GM18858 (cell line): ENCODE results near the gene TFEB.
A peak's percentile ranks its signal among the peaks of the same experiment; 100 is the strongest.

Experiments used
- ATAC-seq: cut with Tn5 transposase; IDR thresholded peaks from one replicate; pipeline ENCODE4 v1.9.1; 2021; ENCODE audit not compliant: unreplicated experiment

Gene TFEB

DNA sequence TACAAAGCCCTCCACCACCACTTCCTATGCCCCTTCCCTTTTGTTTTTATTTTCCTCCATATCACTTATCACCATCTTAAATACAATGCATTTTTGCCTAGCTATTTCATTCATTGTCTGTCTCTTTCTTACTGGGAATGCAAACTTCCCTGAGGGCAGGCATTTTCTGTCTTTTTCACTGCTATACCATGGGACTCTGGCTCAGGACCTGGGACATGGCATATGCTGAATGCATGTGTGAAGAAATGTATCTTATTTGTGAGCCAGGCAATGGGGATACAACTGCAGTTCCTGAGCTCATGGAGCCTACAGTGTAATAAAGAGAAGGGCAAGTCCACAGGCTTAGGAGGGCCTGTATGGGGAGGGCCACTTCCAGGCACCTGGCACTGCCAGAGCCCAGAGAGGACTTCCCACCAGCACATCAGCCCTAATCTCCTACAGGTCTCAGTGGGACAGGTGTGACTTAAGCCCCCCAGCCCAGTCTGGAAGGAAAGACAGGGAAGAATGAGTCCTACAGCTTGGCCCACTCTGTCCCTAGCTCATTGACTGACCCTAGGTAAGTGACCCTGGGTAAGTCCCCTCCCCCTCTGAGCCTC is 43.2 kb downstream of the TFEB start:
- ATAC-seq: no peak

DNA sequence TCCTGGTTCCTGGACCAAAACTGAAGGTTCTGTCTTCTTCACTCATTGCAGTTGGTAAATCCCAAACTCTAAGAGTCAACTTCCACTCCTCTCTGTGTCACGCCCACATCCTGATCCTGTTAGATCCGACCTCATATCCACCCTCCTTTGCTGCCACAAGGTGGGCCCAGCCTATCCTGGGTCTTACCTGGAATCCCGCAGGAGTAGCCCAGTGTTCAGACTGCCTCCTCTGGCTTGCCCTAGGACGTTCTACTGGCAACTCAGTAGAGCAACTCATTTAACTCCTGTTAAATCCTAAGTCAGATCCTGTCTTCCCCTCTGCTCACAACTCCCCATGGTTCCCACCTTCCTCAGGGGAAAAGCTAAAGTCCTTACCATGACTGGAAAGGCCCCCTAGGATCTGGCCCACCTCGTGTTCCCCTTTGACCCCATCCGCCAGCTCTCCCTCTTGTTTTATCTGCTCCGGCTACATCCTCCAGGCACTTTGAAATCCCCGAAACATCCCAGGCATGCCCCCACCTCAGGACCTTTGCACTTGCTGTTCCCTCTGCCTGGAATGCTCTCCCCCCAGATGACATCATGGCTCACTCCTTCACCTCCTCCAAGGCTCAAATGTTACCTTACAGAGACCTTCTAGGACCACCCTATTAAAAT is 43.9 kb downstream of the TFEB start:
- no peak for ATAC-seq

DNA sequence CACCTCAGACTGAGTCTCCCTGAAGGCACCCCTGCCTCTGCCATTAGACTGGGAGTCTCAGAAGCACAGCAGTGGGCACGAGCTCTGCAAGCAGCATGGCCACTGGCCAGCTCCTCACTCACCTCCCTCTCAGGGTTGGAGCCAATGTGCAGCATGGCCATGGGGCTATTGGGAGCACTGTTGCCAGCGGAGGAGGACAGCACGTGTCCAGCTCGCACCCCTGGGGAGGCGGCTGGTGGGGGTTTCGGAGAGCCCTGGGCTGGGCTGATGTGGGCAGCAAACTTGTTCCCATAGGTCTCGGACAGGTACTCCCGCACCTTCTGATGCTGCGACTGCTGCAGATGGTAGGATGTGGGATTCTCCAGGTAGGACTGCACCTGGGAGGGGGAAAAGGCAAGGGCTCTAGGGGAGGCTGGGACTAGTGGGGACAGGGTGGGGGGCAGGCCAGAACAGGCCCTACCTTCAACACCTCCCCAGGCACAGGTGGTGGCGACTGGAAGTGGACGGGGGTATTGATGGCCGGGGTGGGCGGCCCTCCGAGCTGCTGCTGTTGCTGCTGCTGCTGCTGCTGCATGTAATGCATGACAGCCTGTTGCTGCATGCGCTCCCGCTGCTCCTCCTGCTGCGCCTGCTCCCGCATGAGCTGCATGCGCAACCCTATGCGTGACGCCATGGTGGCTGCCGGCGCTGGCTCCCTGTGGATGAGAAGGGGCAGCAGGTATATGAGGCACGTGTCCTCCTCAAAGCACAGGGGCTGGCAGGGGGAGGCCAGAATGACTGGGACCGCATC is 44.7 kb downstream of the TFEB start:
- no peak for ATAC-seq

DNA sequence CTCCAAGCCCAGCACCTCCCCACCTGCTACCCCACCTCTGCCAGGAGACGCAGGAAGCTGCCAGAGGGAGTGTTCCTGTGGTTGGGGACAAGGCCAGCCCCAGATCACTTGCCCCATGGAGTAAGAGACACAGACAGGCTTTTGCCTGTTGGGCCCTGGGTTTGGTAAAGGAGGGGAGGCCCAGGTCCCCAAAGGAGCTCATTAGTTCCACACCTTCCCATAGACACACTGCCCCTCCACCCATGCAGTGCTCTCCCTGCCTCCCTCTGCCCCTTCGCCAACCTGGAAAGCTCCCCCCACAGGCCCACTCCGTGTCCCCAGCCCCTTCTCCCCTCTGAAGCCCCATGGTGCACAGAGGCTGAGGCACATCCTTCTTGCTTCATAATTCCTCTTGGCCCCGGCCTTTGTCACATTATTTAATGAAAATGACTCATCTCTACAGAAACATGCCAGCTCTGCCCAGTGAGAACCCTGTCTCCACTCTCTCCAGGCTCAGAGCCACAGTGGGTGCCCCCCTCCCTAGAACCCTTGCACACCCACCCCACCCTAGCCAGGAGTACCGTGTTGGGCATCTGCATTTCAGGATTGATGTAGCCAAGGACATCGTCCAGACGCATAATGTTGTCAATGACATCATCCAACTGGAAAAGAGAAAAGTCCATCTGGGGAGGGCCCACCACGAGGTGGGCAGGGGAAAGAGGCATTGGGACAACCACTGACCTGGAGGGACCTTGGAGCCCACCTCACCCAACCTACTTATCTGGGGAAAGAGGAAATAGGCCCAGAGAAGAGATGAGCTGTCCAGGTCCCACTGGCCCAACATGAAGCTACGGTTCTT is 46.0 kb downstream of the TFEB start:
- no peak for ATAC-seq

DNA sequence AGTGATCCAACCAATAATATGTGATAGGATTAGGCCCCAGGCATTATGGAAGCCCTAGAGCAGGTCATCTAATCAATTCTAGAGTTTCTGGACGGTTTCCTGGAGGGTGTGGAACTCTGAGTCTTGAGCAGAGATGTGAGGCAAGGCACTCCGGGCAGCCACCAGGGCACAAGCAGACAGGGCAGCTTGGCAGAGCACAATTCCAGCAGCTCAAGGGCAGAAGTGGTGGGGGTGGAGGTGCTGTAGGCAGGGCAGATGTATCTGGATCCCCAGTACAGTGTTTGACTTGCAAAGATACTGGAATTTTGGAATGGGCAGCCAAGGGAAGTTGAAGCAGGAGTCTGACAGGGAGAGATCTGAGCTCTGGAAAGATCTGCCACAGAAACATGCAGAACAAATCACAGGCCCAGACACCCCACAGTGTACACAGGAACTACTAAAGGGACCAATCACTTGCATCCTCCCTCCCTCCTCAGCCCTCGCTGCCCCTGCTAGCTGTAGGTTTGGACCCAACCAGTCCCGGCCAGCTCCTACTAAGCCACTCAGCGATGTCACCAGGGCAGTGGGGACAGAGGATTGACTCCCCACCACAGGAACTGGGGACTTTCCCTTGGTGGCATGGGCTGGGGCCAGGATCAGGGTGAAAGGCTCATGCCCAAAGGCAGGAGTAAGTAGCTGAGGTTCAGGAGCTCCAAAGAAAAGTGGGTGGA is 47.0 kb downstream of the TFEB start:
- ATAC-seq: no peak

DNA sequence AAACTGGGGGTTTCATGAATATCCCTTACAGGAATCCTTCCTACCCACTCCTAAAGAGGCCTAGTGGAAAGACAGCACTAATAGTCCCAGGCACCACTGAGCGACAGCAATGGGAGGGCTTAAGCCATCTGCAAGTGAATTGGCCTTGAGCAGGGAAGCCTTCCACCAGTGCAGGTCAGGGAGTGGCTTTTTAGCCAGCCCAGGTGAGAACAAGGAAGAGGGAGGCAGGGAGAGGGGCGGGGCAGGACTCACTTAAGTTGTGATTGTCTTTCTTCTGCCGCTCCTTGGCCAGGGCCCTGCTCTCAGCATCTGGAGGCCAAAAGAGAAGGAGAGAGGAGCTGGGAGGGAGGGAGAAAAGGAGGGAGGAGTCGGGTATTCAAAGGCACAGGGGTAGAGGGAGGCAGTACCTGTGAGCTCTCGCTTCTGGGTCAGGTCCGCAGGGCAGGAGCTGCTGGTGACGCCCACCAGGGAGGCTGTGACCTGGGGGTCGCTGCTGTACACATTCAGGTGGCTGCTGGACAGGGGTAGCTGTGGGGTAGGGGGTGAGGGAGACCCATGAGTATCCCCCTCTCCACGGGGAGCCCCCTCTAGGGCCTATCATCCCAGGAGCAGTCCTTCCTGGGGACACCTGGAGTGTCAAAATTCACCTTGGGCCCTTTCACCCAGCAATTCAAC is 47.8 kb downstream of the TFEB start:
- ATAC-seq: no peak

- ATAC-seq: no peak
Observed at GRCh38 chr6:41685641-41686380, 49.6 kb downstream of the TFEB start.

GRCh38 chr6:41684311-41685180 is 50.9 kb downstream of the TFEB start:
- no peak for ATAC-seq

DNA sequence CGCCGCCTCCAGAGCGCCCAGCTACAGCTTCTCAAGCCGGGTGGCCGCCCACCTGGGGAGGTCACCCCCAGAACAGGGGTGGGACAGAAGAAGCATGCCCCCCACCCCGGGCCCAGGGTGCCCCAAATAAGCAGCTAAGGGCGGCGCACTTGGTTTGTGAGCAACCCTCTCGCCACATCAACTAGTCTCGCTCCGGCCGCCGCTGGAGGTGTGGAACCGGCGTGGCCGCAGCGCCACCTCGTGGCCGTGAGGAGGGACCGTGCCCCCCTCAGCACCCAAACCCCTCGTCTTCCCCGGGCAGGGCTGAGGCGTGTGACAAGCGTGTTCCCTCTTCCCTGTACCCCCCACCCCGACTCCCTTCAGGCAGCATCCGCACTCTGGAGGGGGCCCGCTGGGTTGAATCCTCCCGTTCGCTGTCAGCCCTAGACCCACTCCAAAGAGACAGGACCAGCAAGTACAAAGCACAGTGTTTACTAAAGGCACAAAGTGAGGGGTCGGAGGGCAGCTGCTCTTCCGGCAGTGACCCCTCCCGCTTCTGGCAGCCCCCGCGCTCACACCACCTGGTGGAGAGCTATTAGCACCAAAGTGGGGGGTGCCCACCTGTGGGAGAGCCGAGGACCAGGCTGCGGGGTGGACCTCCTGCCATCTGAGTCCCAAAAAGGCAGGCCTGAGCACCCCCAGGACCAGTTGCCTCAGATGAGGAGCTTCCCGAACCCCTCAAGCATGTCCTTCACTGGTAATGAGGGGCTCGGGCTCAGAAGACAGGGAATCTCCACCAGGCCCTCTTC is 51.7 kb downstream of the TFEB start:
- ATAC-seq: peak; percentile 66

DNA sequence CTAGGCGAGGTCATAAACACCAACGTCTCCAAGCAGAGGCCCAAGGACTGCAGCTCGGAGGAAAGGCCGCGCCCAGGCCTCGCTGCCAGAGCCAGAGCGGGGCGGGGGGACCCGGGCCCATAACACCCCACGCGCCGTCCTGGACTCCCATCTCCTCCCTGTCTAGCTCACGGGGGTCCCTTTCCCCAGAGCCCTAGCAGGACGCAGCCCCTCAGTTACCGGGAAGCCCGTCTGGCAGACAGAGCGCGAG is 52.2 kb downstream of the TFEB start:
- no peak for ATAC-seq

GRCh38 chr6:41682497-41683272 is 52.7 kb downstream of the TFEB start:
- no peak for ATAC-seq

DNA sequence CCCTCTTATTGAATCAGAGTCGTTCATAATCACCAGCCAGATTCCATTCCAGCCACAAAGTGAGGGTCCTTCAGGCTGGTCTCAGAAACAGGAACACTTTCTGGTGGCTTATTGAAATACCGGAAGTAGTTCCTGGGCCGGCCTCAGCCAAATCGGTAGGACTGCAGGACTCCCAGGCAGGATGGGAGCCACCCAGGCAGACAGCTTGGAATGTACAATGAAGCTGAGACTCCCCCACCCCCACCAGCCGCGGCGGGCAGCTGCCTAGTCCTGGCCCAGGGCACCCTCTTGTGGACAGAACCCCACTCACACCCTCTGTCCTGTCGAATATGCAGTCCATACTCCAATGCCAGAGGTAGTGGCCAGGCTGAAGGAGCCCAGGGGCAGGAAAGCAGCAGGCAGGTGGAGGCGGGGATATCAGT is 53.3 kb downstream of the TFEB start:
- ATAC-seq: peak; percentile 39

- no peak for ATAC-seq
Observed at GRCh38 chr6:41680182-41680965, 55.0 kb downstream of the TFEB start.

- ATAC-seq: no peak
Observed at GRCh38 chr6:41679696-41680095, 55.7 kb downstream of the TFEB start.

GRCh38 chr6:41678511-41679084 is 56.8 kb downstream of the TFEB start:
- ATAC-seq: no peak
